Measurements from ENCODE around the gene BPIFB6. TPM values are rescaled to one million over a fixed set of nuclear protein-coding genes. Genes with fewer than 3 reads are reported as not detected.
A peak's percentile ranks its signal among the peaks of the same experiment; 100 is the strongest.

BPIFB6 gene
- total RNA-seq, 1 experiment from 2014 or later = not detected

- DNase-seq (ENCODE audit: low spot score) = no peak
Observed at GRCh38 chr20:33002087-33002808, 29.2 kb upstream of the BPIFB6 start.

- DNase-seq (ENCODE audit: low spot score) = no peak
Observed at GRCh38 chr20:33004141-33004751, 27.2 kb upstream of the BPIFB6 start, which contains the start of gene SUN5. SUN5 (minus strand) TSS chr20:33004433; CDS start chr20:33004340, 93 bp downstream.

- peak; percentile 56 for DNase-seq (ENCODE audit: low spot score)
Observed at GRCh38 chr20:33005132-33005566, 26.3 kb upstream of the BPIFB6 start.

- DNase-seq (ENCODE audit: low spot score) = no peak
Observed at GRCh38 chr20:33005908-33006775, 25.3 kb upstream of the BPIFB6 start.

GRCh38 chr20:33006776-33007375, 24.6 kb upstream of the BPIFB6 start:
- no peak for DNase-seq (ENCODE audit: low spot score)

GRCh38 chr20:33007376-33008335, 23.8 kb upstream of the BPIFB6 start, which contains the start of gene BPIFB2:
BPIFB2 (plus strand) TSS chr20:33007704; CDS start chr20:33008575, 871 bp downstream.
- DNase-seq (ENCODE audit: low spot score) = no peak

- no peak for DNase-seq (ENCODE audit: low spot score)
Observed at GRCh38 chr20:33008336-33009213, 22.9 kb upstream of the BPIFB6 start.

- no peak for DNase-seq (ENCODE audit: low spot score)
Observed at GRCh38 chr20:33009214-33010132, 22.0 kb upstream of the BPIFB6 start.

GRCh38 chr20:33010133-33010504, 21.3 kb upstream of the BPIFB6 start:
- DNase-seq (ENCODE audit: low spot score) = no peak

- no peak for DNase-seq (ENCODE audit: low spot score)
Observed at GRCh38 chr20:33010674-33011449, 20.6 kb upstream of the BPIFB6 start.

- DNase-seq (ENCODE audit: low spot score) = no peak
Observed at GRCh38 chr20:33012327-33013189, 18.9 kb upstream of the BPIFB6 start.

GRCh38 chr20:33013701-33014326, 17.6 kb upstream of the BPIFB6 start:
- no peak for DNase-seq (ENCODE audit: low spot score)

- no peak for DNase-seq (ENCODE audit: low spot score)
Observed at GRCh38 chr20:33014336-33015113, 16.9 kb upstream of the BPIFB6 start.

GRCh38 chr20:33015114-33015484, 16.3 kb upstream of the BPIFB6 start:
- no peak for DNase-seq (ENCODE audit: low spot score)
